H1 (cell line): ENCODE measurements around the gene PHF14. TPM values are rescaled to one million over a fixed set of nuclear protein-coding genes. Genes with fewer than 3 reads are reported as not detected.

Experiments used
- ATF2 ChIP-seq: IDR thresholded peaks from 2 replicates; pipeline ENCODE4 v1.6.1; 2012; ENCODE audit warnings: low read length, inconsistent platforms
- JUN ChIP-seq: IDR thresholded peaks from 2 replicates; pipeline ENCODE4 v1.6.1; 2011; ENCODE audit warnings: low read depth, mild to moderate bottlenecking, improper control_type of control experiment, low read length
- polyA plus RNA-seq, 7 experiments: library from polyadenylated mRNA; depleted of rRNA in 3 of 7; stranded (reverse) in 5 of 7; unstranded in 2 of 7; fragments of >200 nt in 5 of 7; fragments of 200-250 nt in 2 of 7; gene quantifications; 1 replicate in 5 of 7; 2 replicates in 1 of 7; 4 replicates in 1 of 7; pipeline versions ENCODE4 v1.2.1 to v1.2.3, GENCODE V29; 2011 to 2013; ENCODE audit warnings: missing spikeins in 2 of 7, mixed read lengths in 2 of 7
- total RNA-seq: library from RNA; stranded (reverse); fragmentation: NEBNext Ultra II Directional; extraction: Animal tissue kit (Norgen Biotek cat#: 25700); gene quantifications from 2 replicates; pipeline ENCODE4 v1.2.1, GENCODE V29; 2021

PHF14 gene
- total and polyA plus RNA-seq, 2 of the 8 experiments (the other 6 are each of a cell fraction or from before 2014, with no cell fraction given) = 17.9 to 70.6 TPM

- TF ChIP-seq JUN (no peak), ATF2 (no peak)
- TF ChIP-seq, all 59 proteins: peak for 0
These were observed 159.8 kb downstream of the PHF14 start (continued) for GRCh38 chr7:11133436-11133959.
